ENCODE results near the gene UNC45B.

- TF ChIP-seq POLR2A (IDR thresholded peaks at IDR 0.05; ENCODE audit: low read length) (no peak), GATA1 (IDR thresholded peaks at IDR 0.05; ENCODE audit: low read depth, low read length) (no peak)
These were observed 46.6 kb upstream of the UNC45B start for GRCh38 chr17:35101036-35101435.

Data from erythroblast (primary cell).